Testis (tissue), 3 donors: Measurements from ENCODE around the gene TMEM178B. TPM values are rescaled to one million over a fixed set of nuclear protein-coding genes. Genes with fewer than 3 reads are reported as not detected.

ENCODE experiments used
- DNase-seq: peaks from one replicate; pipeline ENCODE4 v3.0.0-alpha.2; 2019
- H3K27ac ChIP-seq, 2 donors: fragments of 200-600 bp; sonication (generic); one replicate each; pipeline ENCODE4 v1.5.1; 2019
- H3K27me3 ChIP-seq: fragments of 200-600 bp; sonication (generic); one replicate; pipeline ENCODE4 v1.5.1; 2019
- H3K36me3 ChIP-seq: fragments of 200-600 bp; sonication (generic); one replicate; pipeline ENCODE4 v1.5.1; 2017; ENCODE audit warnings: low read depth; ENCODE audit errors: missing control alignments
- H3K4me1 ChIP-seq: fragments of 200-600 bp; sonication (generic); one replicate; pipeline ENCODE4 v1.5.1; 2019
- H3K4me3 ChIP-seq, 2 donors: fragments of 200-600 bp; sonication (generic); one replicate each; pipeline ENCODE4 v1.5.1; 2017 to 2019
- H3K9me3 ChIP-seq: fragments of 200-600 bp; sonication (generic); one replicate; pipeline ENCODE4 v1.5.1; 2017
- POLR2A ChIP-seq: fragments of 450-650 bp; IDR thresholded peaks from one replicate; pipeline ENCODE4 v1.6.1; 2017; ENCODE audit warnings: antibody characterized with exemption, mild to moderate bottlenecking, moderate library complexity
- WGBS, 2 donors: methylation state at CpG; one replicate each; pipeline ENCODE4 v1.1.5; 2018; 5-methylcytosine and 5-hydroxymethylcytosine counted together
- intact Hi-C: fragments of 100-400 bp; cut with DNase I; formaldehyde crosslinking; loops from one replicate; pipeline ENCODE4 v1.15.1; 2023; ENCODE audit warnings: low total_unique reads
- polyA plus RNA-seq: library from polyadenylated mRNA; stranded (reverse); fragments of 350-450 nt; fragmentation: Illumina TruSeq; extraction: RNeasy Lipid Tissue Mini Kit (QIAGEN cat#74804); gene quantifications from one replicate; pipeline ENCODE4 v1.2.3, GENCODE V29; 2014; ENCODE audit warnings: low read depth, low replicate concordance; ENCODE audit not compliant: insufficient read depth
- total RNA-seq, 2 donors: library from RNA; depleted of rRNA; stranded (reverse); fragments of >200 nt; gene quantifications; one replicate each; pipeline ENCODE4 v1.2.3, GENCODE V29; 2016
- TF ChIP-seq, protein P1 (sequence below), 3 experiments: fragments of 450-650 bp in 2 of 3; fragments of 200-600 bp in 1 of 3; sonication (generic) in 1 of 3; IDR thresholded peaks; one replicate each; pipeline ENCODE4 v1.5.1; 2016 to 2019; ENCODE audit warnings: antibody characterized with exemption in 3 of 3, mild to moderate bottlenecking in 2 of 3, moderate library complexity in 1 of 3

Gene TMEM178B
- total and polyA plus RNA-seq, 3 donors from 2014 or later = 1.7 to 7.2 (median 2.0) TPM

DNA sequence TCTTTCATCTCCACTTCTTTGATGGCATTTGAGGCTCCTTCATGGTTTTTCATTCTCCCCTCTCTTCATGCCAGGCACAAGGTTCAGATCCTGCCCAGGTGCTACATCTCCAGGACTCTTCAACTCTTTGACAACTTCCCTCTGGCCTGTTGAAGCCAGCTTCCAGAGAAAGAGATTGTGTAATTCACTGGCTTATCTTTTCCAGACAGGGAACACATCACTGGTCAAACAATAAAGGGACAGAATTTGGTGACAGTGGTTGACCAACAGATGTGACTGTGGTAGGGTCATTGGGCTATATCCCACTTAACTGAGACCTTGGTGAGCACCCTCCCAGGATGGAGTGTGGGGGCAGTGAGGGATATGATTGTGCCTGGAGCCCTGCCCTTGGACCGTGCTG lies 365.9 kb downstream of the TMEM178B start:
- DNase-seq = no peak
- no peak overlapping the region for H3K27ac ChIP-seq
- H3K27me3 ChIP-seq = no peaks in the 10 kb centered on the region
- no peaks in the 10 kb centered on the region for H3K9me3 ChIP-seq
- TF ChIP-seq, protein P1, sequence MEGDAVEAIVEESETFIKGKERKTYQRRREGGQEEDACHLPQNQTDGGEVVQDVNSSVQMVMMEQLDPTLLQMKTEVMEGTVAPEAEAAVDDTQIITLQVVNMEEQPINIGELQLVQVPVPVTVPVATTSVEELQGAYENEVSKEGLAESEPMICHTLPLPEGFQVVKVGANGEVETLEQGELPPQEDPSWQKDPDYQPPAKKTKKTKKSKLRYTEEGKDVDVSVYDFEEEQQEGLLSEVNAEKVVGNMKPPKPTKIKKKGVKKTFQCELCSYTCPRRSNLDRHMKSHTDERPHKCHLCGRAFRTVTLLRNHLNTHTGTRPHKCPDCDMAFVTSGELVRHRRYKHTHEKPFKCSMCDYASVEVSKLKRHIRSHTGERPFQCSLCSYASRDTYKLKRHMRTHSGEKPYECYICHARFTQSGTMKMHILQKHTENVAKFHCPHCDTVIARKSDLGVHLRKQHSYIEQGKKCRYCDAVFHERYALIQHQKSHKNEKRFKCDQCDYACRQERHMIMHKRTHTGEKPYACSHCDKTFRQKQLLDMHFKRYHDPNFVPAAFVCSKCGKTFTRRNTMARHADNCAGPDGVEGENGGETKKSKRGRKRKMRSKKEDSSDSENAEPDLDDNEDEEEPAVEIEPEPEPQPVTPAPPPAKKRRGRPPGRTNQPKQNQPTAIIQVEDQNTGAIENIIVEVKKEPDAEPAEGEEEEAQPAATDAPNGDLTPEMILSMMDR (IDR thresholded peaks at IDR 0.05) = no peak
- no peak for TF ChIP-seq POLR2A
- WGBS, 2 donors = 62 to 71% methylated on average over 1 of the region's 1 CpG
- intact Hi-C loops = no loop called here
- H3K36me3 ChIP-seq = no peaks in the 10 kb centered on the region
- no peak overlapping the region for H3K4me3 ChIP-seq
- peaks cover 12% of the 10 kb centered on the region for H3K4me1 ChIP-seq

DNA sequence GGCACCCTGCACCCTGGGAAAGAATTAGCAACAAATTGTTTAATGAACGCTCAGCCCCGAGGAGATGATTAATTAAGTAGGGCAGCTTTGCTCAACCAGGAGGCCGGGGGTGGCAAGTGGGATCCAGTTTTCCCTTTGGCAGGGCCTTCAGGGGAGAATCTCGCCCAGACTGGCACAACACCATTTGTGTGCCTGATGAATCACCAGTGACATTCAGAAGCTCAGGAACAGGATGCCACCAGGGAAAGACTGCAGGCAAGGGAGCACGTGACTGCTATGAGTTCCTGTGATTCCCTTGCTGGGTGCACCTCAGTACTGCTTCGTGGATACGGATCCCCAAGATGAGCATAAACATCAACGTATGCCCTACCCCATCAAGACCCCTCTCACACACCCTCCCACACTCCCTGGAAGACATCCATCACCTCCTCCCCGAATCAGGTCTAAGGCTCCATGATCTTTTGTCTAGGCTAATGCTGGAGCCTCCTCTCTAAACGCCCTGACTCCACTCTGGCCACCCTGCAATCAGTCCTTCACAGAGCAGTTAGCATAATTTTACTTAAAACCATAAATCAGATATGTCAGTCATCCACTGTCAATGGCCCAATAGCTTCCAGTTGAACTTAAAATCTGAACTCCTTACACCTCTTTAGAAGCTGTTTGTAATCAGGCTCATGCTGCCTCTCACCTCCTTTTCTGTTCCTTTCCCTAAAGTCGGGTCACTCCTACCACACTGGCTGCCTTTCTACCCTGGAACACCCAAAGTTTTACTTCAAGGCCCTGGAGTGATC lies 368.2 kb downstream of the TMEM178B start:
- Histone ChIP-seq H3K36me3 (no peaks in the 10 kb centered on the region), H3K4me3 (no peak overlapping the region), H3K27ac (peak overlapping the region in 1 of 2 donors; percentile 16), H3K9me3 (no peaks in the 10 kb centered on the region), H3K27me3 (no peaks in the 10 kb centered on the region), H3K4me1 (peaks cover 12% of the 10 kb centered on the region)
- no peak for DNase-seq
- intact Hi-C loops = no loop called here
- TF ChIP-seq, protein P1 (IDR thresholded peaks at IDR 0.05) = no peak
- TF ChIP-seq POLR2A = no peak
- 69 to 75% methylated on average over 10 to 11 of the region's 11 CpGs for WGBS, 2 donors

DNA sequence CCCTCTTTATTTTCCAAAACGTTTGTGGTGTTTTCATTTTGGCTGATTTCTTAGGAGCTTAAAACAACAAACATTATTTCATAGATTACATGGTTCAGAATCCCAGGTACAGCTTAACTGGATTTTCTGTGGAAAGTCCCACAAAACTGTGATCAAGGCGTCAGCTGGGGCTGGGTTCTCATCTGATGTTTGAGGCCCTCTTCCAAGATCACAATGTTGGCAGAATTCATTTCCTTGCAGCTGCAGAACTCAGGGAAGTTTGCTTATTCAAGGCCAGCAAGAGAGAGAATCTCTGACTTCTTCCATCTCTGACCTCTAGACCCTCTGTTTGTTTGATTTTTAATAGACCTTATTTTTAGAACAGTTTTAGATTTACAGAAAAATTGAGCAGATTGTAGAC lies 368.9 kb downstream of the TMEM178B start:
- Histone ChIP-seq H3K27ac (peak overlapping the region in 1 of 2 donors; percentile 16), H3K4me1 (peaks cover 12% of the 10 kb centered on the region), H3K4me3 (no peak overlapping the region), H3K36me3 (no peaks in the 10 kb centered on the region), H3K27me3 (no peaks in the 10 kb centered on the region), H3K9me3 (no peaks in the 10 kb centered on the region)
- WGBS, 2 donors = 33 to 36% methylated on average over 2 of the region's 2 CpGs
- intact Hi-C loops = no loop called here
- TF ChIP-seq, protein P1 (IDR thresholded peaks at IDR 0.05) = no peak
- TF ChIP-seq POLR2A = no peak
- DNase-seq = peak; percentile 31

DNA sequence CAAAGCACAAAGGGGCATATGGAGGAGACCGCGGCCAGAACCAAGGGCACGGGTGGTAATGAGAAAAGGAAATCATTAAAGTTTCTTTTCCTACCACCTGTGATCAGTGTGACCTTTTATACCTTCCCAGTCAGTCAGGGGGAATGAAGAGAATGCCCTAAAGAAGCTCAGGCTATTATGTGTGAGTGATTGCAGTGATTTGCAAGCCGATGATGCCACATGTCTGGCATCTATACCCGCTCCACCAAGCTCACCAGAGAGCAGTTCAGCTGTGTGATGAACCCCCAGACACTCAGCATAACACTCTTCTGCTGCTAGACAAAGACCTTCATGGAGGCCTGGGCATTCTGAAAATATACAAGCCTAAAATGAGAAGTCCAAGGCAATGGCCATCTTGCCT lies 371.1 kb downstream of the TMEM178B start:
- H3K9me3 ChIP-seq = no peaks in the 10 kb centered on the region
- peaks cover 12% of the 10 kb centered on the region for H3K4me1 ChIP-seq
- no peaks in the 10 kb centered on the region for H3K27me3 ChIP-seq
- WGBS, 2 donors = 94 to 96% methylated on average over 5 of the region's 5 CpGs
- TF ChIP-seq POLR2A = no peak
- TF ChIP-seq, protein P1 (IDR thresholded peaks at IDR 0.05) = no peak
- H3K4me3 ChIP-seq = no peak overlapping the region
- no peak for DNase-seq
- H3K36me3 ChIP-seq = no peaks in the 10 kb centered on the region
- intact Hi-C loops = no loop called here
- H3K27ac ChIP-seq = no peak overlapping the region

DNA sequence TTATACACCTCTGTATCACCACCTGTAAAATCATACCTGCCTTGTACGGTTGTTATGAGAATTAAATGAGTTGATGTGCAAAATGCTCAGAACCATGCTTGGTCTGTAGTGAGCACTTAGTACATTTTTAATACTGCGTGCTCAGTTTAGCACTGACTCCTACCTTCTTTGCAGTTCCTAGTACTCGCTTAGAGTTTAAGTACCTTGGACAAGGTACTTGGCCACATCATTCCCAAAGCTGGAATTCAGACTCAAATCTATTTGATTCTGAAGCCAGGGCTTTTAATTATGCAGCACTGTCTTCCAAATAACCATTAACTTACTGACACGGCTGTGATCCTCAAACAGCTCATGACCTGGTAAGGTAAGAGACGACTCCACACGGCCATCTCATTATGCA lies 377.4 kb downstream of the TMEM178B start:
- intact Hi-C loops = no loop called here
- H3K4me3 ChIP-seq = no peak overlapping the region
- no peaks in the 10 kb centered on the region for H3K9me3 ChIP-seq
- H3K4me1 ChIP-seq = no peaks in the 10 kb centered on the region
- no peaks in the 10 kb centered on the region for H3K36me3 ChIP-seq
- no peak for TF ChIP-seq POLR2A
- TF ChIP-seq, protein P1 (IDR thresholded peaks at IDR 0.05) = no peak
- no peak overlapping the region for H3K27ac ChIP-seq
- no peaks in the 10 kb centered on the region for H3K27me3 ChIP-seq
- WGBS, 2 donors = 81 to 85% methylated on average over 6 of the region's 6 CpGs
- DNase-seq = no peak
